NCI-H510A (cell line): ENCODE measurements around the gene CHMP3.
A peak's percentile ranks its signal among the peaks of the same experiment; 100 is the strongest.
"Not testable (repeated sequence)": the region's sequence is repeated elsewhere in the genome, so short reads cannot be mapped to it uniquely, and the experiment has no call there.

ENCODE experiments used
- DNase-seq: peaks from one replicate; lab custom pipeline; 2025; lab: John Stamatoyannopoulos, UW

The CHMP3 gene

GRCh38 chr2:86562922-86563649 lies at the start of gene CHMP3:
Gene CHMP3 (minus strand): TSS chr2:86563443. CDS start chr2:86563348, 95 bp downstream.
- DNase-seq, result peak; percentile 93

- DNase-seq, result no peak
Observed at GRCh38 chr2:86610871-86611270, 47.6 kb upstream of the CHMP3 start.

GRCh38 chr2:86608832-86609410 lies 45.7 kb upstream of the CHMP3 start:
- DNase-seq, result no peak

- no peak for DNase-seq
Observed at GRCh38 chr2:86603905-86604304, 40.7 kb upstream of the CHMP3 start.

- DNase-seq, result no peak
Observed at GRCh38 chr2:86598966-86599365, 35.7 kb upstream of the CHMP3 start.

- DNase-seq, result no peak
Observed at GRCh38 chr2:86596118-86596517, 32.9 kb upstream of the CHMP3 start.

- DNase-seq, result no peak
Observed at GRCh38 chr2:86593266-86593665, 30.0 kb upstream of the CHMP3 start.

- no peak for DNase-seq
Observed at GRCh38 chr2:86592547-86593230, 29.4 kb upstream of the CHMP3 start.

- DNase-seq, result not testable (repeated sequence)
Observed at GRCh38 chr2:86589701-86590100, 26.5 kb upstream of the CHMP3 start.

- no peak for DNase-seq
Observed at GRCh38 chr2:86584151-86584913, 21.1 kb upstream of the CHMP3 start.

GRCh38 chr2:86580560-86580959 lies 17.3 kb upstream of the CHMP3 start:
- no peak for DNase-seq

GRCh38 chr2:86577817-86578456 lies 14.7 kb upstream of the CHMP3 start:
- DNase-seq, result no peak

- DNase-seq, result no peak
Observed at GRCh38 chr2:86570059-86570458, 6.8 kb upstream of the CHMP3 start.

GRCh38 chr2:86566821-86567190 lies 3.6 kb upstream of the CHMP3 start:
- no peak for DNase-seq

- no peak for DNase-seq
Observed at GRCh38 chr2:86566158-86566820, 3.0 kb upstream of the CHMP3 start.

GRCh38 chr2:86563650-86564061 lies 413 bp upstream of the CHMP3 start:
- no peak for DNase-seq

- no peak for DNase-seq
Observed at GRCh38 chr2:86562485-86562921, 740 bp downstream of the CHMP3 start.

GRCh38 chr2:86557836-86558235 lies 5.4 kb downstream of the CHMP3 start:
- DNase-seq, result no peak

GRCh38 chr2:86556508-86556907 lies 6.7 kb downstream of the CHMP3 start:
- DNase-seq, result no peak

GRCh38 chr2:86552889-86553288 lies 10.4 kb downstream of the CHMP3 start:
- DNase-seq, result no peak

GRCh38 chr2:86549963-86550725 lies 13.1 kb downstream of the CHMP3 start:
- not testable (repeated sequence) for DNase-seq
